ENCODE measurements around the gene WNT11. TPM values are rescaled to one million over a fixed set of nuclear protein-coding genes. Genes with fewer than 3 reads are reported as not detected.

WNT11 gene
- total RNA-seq, 3 donors from 2014 or later (not counting 1 experiment from before 2014, with no cell fraction given): 0.47 to 1.3 (median 0.80) TPM

DNA sequence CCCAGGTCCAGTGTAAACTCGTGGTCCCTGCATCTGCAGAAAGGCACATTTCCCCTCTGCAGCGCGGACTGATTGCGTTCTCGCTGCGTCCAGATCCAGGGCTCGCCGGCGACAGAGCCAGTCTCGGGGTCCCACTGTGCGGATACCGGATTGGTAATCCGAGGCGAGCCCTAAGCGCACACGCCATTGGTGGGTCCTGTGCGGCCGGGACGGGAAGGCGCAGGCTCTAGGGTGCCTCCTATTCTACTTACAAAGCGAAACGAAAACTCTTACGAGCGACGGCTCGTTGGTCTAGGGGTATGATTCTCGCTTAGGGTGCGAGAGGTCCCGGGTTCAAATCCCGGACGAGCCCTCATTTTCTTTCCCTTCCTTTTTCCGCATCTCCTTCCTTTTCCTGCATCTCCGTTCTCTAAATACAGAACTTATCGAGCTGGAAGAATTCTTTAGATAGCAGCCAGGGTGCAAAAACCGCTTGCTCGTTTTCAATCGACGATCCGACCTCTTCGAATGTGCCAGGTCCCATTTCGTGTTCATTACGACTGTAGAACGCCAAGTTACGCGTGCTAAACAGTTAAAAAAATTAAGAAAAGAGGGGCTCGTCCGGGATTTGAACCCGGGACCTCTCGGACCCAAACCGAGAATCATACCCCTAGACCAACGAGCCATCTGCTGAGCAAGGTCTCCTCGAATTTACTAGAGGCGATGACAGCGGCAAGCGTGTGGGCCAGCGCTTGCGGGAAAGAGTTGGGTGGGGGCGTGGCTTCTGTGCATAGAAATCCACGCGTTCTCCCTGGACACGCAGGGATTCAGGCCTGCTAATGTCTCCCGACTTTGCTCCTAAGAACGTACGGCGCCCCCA lies 29.2 kb upstream of the WNT11 start:
- intact Hi-C loops (cut with micrococcal nuclease): loop anchor here (1.0 to 10.0 kb wide), 3 partner anchors 29 to 421 kb away; partner anchors contain the start of genes GVQW3, THAP12, UVRAG and WNT11
- no peaks in the 10 kb centered on the region for H3K36me3 Mint-ChIP-seq
- peaks cover 0 to 10% of the 10 kb centered on the region in 2 donors for H3K27me3 Mint-ChIP-seq (ENCODE audit: low read depth in 2 of 2)
- H3K27ac Mint-ChIP-seq: peak overlapping the region; percentile 95 to 97
- peak overlapping the region; percentile 62 for H3K27ac ChIP-seq (ENCODE audit: low read length)
- ATAC-seq (peak; percentile 86 to 94 (median 90)), DNase-seq (peak; percentile 90 to 96)
- no peaks in the 10 kb centered on the region for H3K27me3 ChIP-seq (ENCODE audit: control insufficient read depth, insufficient read depth, low read length)
- WGBS (ENCODE audit: insufficient coverage): under 1% methylated on average over 65 of the region's 65 CpGs
- H3K9me3 ChIP-seq (ENCODE audit: control insufficient read depth, insufficient read depth, low read length): no peaks in the 10 kb centered on the region
- H3K4me3 ChIP-seq (ENCODE audit: low read length): peak overlapping the region; percentile 96
- no peaks in the 10 kb centered on the region for H3K9me3 Mint-ChIP-seq
- TF ChIP-seq CTCF (IDR thresholded peaks at IDR 0.05): no peak
- no peaks in the 10 kb centered on the region for H3K36me3 ChIP-seq (ENCODE audit: control insufficient read depth, insufficient read depth, low read length)
- peak overlapping the region; percentile 93 for H3K4me3 Mint-ChIP-seq
- H3K4me1 ChIP-seq (ENCODE audit: control insufficient read depth, insufficient read depth, low read length): peaks cover 55% of the 10 kb centered on the region
- H3K4me1 Mint-ChIP-seq: peaks cover 28 to 46% of the 10 kb centered on the region in 2 donors

DNA sequence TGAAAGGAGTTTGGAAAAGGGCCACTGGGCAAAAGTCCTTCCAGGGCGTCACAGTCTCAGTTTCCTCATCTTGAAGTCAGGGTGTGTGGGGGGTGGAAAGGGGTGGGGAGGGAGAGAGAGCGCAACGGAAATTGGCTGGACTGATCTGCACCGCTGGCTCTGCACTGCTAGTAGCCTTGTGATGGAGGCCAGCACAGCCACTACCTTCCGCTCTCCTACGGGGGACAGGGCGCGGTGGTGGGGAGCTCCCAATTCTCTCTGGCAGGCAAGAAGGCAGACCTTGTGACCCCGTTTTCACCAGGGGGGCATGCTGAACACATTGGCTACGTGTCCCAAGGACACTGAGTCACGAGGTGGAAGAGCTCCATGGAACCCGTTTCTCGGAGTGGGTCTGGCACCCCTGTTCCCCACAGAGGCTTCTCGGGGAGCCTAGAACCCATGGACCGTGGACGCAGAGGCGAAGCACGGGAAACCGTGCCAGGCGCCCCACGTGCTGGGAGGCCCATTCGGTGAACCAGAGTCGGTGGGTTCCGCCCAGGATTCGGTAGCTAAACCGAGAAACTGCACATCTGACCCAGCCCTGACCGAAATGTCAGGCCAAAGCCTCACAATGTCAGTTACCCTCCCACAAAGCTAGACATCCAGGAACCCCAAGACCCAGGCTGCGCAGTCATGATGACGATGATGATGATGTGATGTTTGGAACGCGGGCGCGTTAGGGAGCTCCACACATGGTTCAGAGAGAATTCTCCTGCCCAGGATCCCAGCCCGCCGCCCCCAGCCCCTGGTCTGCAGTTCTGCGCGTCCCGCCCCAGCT lies 28.3 kb upstream of the WNT11 start:
- Mint-ChIP-seq H3K36me3 (no peaks in the 10 kb centered on the region), H3K27me3 (ENCODE audit: low read depth in 2 of 2) (peaks cover 0 to 10% of the 10 kb centered on the region in 2 donors)
- H3K4me1 ChIP-seq (ENCODE audit: control insufficient read depth, insufficient read depth, low read length): peaks cover 55% of the 10 kb centered on the region

GRCh38 chr11:76234021-76234415 lies 27.7 kb upstream of the WNT11 start:
- peak overlapping the region in 1 of 2 donors; percentile 95 for H3K27ac Mint-ChIP-seq

More for the DNA sequence above, 28.3 kb upstream of the WNT11 start:
- DNase-seq (peak; percentile 36 to 47), ATAC-seq (peak; percentile 27 to 43 (median 32))
- 6% methylated on average over 38 of the region's 38 CpGs for WGBS (ENCODE audit: insufficient coverage)
- no peaks in the 10 kb centered on the region for H3K27me3 ChIP-seq (ENCODE audit: control insufficient read depth, insufficient read depth, low read length)
- peak overlapping the region; percentile 96 for H3K4me3 ChIP-seq (ENCODE audit: low read length)
- peaks cover 28 to 46% of the 10 kb centered on the region in 2 donors for H3K4me1 Mint-ChIP-seq
- H3K36me3 ChIP-seq (ENCODE audit: control insufficient read depth, insufficient read depth, low read length): no peaks in the 10 kb centered on the region
- no peaks in the 10 kb centered on the region for H3K9me3 ChIP-seq (ENCODE audit: control insufficient read depth, insufficient read depth, low read length)
- H3K9me3 Mint-ChIP-seq: no peaks in the 10 kb centered on the region
- H3K4me3 Mint-ChIP-seq: peak overlapping the region; percentile 93
- H3K27ac Mint-ChIP-seq: peak overlapping the region; percentile 95 to 97
- intact Hi-C loops (cut with micrococcal nuclease): loop anchor here (1.0 to 10.0 kb wide), 3 partner anchors 28 to 420 kb away; partner anchors contain the start of genes GVQW3, THAP12, UVRAG and WNT11
- H3K27ac ChIP-seq (ENCODE audit: low read length): peak overlapping the region; percentile 62
- TF ChIP-seq CTCF (IDR thresholded peaks at IDR 0.05): no peak

More at GRCh38 chr11:76234021-76234415, 27.7 kb upstream of the WNT11 start:
- 77% methylated on average over 8 of the region's 8 CpGs for WGBS (ENCODE audit: insufficient coverage)
- Mint-ChIP-seq H3K4me1 (peaks cover 28 to 46% of the 10 kb centered on the region in 2 donors), H3K36me3 (no peaks in the 10 kb centered on the region), H3K9me3 (no peaks in the 10 kb centered on the region), H3K27me3 (ENCODE audit: low read depth in 2 of 2) (peaks cover 0 to 10% of the 10 kb centered on the region in 2 donors), H3K4me3 (peak overlapping the region; percentile 77)
- Histone ChIP-seq H3K27me3 (ENCODE audit: control insufficient read depth, insufficient read depth, low read length) (no peaks in the 10 kb centered on the region), H3K4me1 (ENCODE audit: control insufficient read depth, insufficient read depth, low read length) (peaks cover 55% of the 10 kb centered on the region), H3K9me3 (ENCODE audit: control insufficient read depth, insufficient read depth, low read length) (no peaks in the 10 kb centered on the region), H3K4me3 (ENCODE audit: low read length) (peak overlapping the region; percentile 96), H3K27ac (ENCODE audit: low read length) (no peak overlapping the region), H3K36me3 (ENCODE audit: control insufficient read depth, insufficient read depth, low read length) (no peaks in the 10 kb centered on the region)
- no peak for TF ChIP-seq CTCF (IDR thresholded peaks at IDR 0.05)
- ATAC-seq: no peak
- intact Hi-C loops (cut with micrococcal nuclease): loop anchor here (2.0 to 10.0 kb wide), 2 partner anchors 27 to 419 kb away; partner anchors contain the start of genes UVRAG and WNT11
- DNase-seq: no peak

All from natural killer cell (primary cell).